Right hindlimb (tissue), 1 donor: ENCODE measurements around the gene IL20.
A peak's percentile ranks its signal among the peaks of the same experiment; 100 is the strongest.

Experiments
- DNase-seq: peaks from one replicate; pipeline ENCODE4 v3.0.0-alpha.2; 2018

The IL20 gene

DNA sequence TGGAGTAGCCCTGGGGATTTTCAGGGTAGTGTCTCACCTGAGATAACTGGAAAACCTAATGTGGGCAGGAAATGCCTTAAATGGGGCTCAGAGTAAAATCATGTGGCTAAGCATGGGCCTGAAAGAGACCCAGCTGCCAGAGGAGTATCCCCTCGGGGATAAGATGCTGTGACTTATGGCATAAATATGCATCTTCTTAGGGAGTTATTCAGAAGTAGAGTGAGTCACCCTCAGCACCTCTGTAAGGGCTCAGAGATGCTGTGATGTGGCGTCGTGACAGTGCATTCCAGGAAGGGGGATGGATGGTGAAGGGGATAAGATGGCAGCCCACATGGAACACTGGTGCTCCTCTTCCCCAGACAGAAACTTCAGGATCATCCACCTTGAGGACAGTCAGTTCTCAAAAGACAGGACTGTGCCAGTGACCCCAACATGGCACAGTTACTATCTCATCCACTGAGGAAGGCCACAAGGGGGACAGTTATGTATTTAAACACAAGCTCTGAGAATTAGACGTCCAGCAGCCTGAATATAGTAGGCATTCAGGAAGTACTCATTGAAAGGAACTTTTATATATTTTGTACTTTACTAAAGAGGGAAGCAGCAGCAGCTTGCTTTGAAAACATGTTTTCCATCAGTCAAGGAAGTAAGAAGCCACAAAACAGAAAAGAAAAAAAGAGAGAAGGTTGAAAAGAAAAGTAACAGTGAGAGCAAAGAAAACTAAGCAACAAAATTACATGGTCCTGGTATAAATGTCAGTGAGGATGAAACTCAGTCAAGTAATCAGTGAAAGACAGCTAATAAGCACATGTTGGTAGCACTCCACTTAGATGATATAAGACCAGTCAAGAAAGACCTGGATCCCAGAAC lies 40.1 kb downstream of the IL20 start:
- DNase-seq = no peak

DNA sequence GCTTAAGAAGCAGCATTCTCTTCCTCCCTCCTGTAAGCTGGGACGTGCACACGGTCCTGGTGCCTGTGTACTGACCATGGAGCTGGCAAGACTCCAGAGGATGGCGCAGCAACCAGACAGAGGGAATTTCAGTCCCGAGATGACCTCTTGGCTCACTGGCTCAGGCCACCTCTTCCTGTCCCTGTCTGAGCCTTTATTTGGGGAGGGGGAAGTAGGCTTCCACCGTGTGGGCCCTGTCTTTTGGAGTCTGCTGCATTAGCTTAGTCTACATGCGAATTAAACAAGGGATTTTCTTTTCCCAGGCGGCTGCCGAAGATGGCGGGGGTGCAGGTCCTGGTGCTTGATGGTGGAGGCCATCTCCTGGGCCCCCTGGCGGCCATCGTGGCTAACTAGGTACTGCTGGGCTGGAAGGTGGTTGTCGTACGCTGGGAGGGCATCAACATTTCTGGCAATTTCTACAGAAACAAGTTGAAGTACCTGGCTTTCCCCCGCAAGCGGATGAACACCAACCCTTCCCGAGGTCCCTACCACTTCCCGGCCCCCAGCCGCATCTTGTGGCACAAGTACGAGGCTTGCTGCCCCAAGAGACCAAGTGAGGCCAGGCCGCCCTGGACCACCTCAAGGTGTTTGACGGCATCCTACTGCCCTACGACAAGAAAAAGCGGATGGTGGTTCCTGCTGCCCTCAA lies 42.0 kb downstream of the IL20 start:
- DNase-seq = no peak

DNA sequence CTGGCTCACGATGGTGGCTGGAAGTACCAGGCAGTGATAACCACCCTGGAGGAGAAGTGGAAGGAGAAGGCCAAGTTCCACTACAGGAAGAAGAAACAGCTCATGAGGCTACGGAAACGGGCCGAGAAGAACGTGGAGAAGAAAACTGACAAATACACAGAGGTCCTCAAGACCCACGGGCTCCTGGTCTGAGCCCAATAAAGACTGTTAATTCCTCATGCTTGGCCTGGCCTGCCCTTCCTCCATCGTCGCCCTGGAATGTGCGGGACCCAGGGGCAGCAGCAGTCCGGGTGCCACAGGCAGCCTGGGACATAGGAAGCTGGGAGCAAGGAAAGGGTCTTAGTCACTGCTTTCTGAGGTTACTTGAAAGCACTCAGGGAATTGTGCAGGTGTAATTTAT lies 42.6 kb downstream of the IL20 start:
- DNase-seq = no peak

DNA sequence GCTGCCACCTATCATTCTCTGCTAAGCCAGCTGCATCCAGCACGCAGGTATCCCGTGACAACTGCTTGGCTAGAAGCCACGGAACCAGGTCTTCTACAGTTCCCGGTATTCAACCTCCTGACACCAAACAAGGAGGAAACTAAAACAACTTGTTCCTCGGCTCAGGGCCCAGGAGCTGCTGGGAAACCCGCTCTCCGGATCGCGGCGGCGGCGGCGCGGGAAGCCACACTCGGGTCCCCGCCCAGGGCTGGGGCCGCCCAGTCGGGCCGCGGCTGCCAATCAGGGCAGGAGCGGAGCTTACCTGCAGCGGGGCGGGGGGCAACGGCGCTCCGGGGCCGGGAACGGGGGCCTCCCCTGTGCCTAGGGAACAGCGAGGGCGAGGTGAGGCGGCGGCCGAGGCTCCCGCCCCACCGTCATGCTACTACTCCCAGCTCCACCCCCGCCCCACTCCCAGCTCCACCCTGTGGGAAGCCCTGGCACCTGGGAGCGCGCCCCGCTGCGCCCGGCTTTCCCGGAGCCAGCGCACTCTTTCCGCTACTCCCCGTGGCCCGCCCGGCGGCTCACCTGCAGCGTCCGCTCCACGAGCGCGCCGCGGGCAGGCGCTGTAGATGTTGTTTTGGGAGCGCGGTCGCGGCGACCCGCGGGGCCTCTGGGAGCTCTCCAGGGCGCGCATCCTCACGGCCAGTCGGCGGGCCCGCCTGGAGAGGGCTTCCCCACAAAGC lies 43.9 kb downstream of the IL20 start:
- peak; percentile 42 for DNase-seq

DNA sequence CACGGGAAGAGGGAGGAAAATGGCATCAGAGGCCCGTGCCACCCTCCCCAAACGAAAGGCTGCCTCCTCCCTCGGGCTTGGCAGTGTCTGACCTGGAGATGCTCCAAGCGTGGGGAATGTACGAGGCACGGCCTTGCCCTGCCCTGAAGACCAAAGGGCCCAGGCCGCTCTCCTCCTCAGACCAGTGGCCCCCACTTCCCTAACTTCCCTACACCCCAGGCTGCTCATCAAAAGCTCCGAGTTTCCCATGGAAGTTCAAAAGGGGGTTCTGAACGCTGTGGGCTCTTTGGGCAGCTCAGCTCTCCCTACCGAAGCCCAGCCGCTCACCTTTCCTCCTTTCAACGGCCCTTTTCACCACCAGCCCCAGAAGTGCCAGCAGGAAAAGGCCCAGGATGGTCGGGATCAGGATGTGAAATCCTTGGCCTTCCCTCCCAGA lies 44.5 kb downstream of the IL20 start:
- DNase-seq = no peak

DNA sequence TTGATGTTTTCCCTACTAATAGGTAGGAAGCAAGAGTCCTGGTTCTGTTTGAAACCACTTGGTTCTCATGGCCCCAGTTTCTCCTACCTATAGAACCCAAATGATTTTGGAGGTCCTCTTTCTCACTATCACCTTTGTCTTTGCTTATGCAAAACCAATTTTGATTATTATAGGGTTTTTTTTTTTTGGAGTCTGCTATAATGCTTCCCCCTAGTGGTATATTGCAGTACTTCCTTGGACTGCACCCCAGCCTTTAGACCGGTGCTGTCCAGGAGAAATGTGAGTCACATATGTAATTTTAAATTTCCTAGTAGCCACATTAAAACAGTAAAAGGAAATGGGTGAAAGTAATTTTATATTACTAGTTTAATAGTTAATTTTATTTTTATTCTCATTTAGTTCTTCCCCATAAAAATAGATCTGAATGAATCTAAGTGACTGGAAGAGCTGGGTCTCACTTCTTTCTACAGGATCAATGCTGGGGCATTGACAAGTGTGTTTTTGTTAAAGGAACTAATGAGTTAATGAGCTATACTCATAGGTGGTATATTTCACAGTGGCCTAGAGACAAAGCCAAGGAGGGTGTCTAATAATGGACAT lies 45.7 kb downstream of the IL20 start:
- DNase-seq = no peak

DNA sequence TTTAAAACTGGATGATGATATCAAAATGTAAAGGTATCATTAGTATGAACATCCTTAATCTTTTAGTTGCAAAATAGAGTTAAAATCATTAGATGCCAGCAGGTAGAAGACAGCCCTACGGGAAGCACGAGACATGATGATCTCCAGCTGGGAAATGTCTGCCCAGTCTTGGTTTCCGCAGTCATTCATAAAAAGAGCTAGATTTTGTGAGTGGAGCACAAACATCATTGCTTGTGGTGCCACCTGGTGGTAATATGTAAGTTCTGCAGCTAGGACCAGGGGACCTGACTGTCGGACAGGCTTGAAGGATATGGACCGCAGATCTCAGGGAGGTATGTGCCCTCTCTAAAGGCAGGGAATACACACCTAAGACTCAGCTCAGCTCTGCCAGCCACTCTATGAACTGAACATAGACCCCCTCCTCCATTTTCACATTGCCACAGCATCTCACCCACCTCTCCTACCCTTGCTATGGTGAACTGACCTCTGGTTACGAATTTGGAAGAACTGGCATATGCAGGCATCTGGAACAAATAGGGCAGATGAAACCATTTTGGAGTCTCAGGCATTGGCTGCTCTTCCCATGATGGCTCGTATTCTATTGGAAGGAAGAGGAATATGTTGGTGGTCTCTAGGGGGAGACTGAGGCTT lies 47.1 kb downstream of the IL20 start:
- peak; percentile 77 for DNase-seq

DNA sequence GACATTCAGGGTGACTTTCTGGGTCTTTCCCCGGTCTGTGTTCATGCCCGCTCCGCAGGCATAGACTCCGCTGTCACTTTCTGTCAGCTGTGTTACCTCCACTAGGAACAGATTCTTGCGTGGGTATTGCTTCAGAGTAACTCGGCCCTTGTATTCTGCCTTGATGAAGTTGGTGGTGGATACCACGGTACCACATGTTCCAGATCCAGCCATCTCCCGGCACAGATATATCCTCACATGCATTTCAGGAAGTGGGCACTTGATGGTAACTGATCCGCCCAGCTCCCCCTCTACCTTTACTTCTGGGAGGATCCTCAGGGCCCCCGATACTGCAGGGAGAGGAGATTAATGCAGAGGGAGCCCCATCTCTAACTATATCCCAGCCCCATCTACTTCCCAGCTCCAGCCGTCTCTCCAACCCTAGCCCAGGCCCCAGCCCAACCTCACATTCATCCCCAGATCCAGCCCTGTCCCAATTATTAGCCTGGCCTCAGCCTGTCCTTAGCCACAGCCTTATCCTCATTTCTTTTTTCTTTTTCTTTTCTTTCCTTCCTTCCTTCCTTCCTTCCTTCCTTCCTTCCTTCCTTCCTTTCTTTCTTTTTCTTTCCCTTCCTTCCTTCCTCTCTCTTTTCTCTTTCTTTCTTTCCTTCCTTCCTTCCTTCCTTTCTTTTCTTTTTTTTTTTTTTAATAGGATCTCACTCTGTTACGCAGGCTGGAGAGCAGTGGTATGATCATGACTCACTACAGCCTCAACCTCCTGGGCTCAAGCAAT lies 48.5 kb downstream of the IL20 start:
- no peak for DNase-seq

DNA sequence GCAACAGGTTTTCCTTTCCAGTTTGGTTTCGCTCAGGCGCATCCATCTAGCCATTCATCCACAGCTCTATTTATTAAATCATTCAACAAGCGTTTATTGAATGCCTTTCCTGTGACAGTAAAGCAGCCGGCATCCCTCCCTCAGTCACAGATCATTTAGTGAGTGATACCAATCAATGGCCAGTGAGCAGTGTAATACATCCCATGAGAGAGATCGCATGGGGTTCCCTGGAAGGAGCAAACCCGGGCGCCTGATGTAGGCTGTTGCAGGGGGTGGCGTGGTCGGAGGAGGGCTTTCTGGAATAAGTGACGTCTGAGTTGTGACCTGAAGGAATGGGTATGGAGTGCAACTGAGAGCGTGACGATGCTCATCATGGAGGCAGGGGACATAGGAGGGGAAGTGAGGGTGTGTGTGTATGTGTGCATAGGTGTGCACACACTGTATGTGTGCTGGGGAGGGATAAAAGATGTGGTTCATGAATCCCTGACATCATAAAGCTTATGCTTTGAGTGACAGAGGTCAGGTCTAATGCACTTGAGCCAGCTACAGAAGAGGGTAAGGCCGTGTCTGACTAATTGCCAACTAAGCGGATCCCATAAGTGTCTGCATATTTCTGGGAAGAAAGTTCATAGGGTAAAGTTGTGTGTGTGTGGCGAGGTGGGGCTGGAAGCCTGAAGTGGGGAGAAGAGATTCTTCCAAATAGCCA lies 49.8 kb downstream of the IL20 start:
- DNase-seq = no peak

DNA sequence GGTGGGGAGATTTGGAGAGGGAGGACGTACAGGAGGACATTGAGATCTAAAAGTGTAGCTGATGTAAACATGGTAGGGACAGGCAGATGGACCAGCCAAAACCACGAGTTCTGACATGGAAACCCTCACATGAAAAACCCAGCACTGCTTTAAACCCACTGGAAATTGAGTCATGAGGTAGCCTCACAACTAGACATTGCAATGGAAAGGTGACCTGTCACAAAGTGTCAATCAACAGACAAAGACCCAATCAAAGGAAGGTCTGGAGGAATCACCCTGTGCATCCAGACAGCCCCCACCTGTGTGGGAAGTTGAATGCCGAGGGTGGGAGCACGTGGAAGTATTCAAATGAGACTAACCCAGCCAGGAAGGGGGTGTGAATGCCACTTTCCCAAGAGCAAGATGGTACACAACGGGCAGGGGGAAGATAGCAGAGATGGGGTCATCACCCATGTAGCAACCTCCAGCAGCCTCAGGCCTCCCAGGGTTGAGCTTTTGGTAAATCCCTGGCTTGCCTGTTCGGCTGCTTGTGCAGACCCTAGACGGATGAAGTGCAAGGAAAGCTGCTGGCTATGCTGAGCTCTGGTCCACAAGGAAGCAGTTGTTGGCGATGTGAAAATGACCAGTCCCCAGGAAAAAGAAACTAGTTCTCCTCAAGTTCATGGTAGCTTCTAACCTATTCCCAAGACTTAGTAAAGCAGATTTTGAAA lies 50.7 kb downstream of the IL20 start:
- no peak for DNase-seq

DNA sequence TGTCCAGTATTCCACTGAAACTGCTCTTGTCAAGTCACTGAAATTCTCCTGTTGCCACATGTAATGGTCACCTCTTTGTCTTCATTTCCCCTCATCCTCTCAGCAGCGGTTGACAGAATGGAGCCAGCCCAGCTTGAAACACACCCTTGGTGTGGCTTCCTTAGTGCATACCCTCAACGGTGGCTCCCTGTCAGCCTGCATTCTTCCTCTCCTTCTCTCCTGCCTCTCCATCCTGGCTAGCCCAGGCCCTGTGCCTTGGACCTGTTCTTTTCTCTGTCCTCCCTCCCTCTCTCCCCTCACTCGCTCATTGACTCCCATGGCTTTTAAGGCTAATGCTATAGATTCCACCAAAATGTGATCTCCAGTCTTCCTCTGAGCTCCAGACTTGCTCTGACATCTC lies 52.7 kb downstream of the IL20 start:
- DNase-seq = no peak
